ENCODE results near the gene GMEB2.

DNA sequence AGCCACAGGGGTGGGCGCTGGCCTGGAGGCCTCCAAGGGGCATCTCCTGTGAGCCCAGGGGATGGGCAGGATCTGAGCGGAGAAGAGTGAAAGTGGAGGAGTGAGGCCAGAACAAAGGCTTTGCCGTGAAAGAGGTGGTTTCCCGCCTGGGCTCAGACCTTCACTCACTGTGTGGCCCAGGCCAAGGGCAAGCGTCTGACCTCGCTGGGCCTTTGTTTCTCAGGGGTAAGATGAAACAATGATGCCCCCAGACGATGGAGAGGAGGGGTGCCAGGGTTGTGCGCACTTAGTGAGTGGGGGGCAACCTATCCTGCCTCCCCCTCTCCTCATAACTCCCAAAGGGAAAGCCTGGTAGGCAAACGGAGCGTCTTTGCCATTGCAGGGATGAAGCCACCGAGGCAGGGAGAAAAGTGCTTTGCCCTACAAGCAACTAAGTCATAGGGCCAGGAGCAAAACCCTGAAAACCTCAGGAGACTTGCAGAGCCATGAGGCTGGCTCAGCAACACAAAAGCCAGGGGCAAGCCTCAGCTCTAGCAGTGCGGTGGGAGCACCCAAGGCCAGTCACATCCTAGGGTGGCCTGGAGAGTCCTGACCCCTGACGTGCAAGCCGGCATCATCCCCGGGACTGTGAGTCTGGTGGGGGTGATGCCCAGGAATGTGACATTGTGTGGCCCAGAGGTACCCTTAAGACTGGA lies 27.2 kb upstream of the GMEB2 start:
- TF ChIP-seq, protein P1, sequence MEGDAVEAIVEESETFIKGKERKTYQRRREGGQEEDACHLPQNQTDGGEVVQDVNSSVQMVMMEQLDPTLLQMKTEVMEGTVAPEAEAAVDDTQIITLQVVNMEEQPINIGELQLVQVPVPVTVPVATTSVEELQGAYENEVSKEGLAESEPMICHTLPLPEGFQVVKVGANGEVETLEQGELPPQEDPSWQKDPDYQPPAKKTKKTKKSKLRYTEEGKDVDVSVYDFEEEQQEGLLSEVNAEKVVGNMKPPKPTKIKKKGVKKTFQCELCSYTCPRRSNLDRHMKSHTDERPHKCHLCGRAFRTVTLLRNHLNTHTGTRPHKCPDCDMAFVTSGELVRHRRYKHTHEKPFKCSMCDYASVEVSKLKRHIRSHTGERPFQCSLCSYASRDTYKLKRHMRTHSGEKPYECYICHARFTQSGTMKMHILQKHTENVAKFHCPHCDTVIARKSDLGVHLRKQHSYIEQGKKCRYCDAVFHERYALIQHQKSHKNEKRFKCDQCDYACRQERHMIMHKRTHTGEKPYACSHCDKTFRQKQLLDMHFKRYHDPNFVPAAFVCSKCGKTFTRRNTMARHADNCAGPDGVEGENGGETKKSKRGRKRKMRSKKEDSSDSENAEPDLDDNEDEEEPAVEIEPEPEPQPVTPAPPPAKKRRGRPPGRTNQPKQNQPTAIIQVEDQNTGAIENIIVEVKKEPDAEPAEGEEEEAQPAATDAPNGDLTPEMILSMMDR (IDR thresholded peaks at IDR 0.05; ENCODE audit: low read length): no peak
- no peak for TF ChIP-seq EZH2phosphoT487 (IDR thresholded peaks at IDR 0.05; ENCODE audit: low read length)
- TF ChIP-seq EZH2 (optimal IDR thresholded peaks at IDR 0.05; ENCODE audit: low read depth, low read length): no peak
